H7 (cell line): ENCODE data around the gene OR11H6. TPM values are rescaled to one million over a fixed set of nuclear protein-coding genes. Genes with fewer than 3 reads are reported as not detected.
"Not testable (repeated sequence)": the region's sequence is repeated elsewhere in the genome, so short reads cannot be mapped to it uniquely, and the experiment has no call there.

ENCODE experiments used
- DNase-seq: peaks from one replicate; pipeline ENCODE4 v3.0.0; 2012
- H3K27me3 ChIP-seq: 2 replicates; pipeline ENCODE4 v1.6.0; 2011; ENCODE audit warnings: mild to moderate bottlenecking, low read length; ENCODE audit not compliant: control insufficient read depth, insufficient read depth
- H3K36me3 ChIP-seq: replicated peaks from 2 replicates; pipeline ENCODE4 v1.5.1; 2011; ENCODE audit warnings: low read length; ENCODE audit not compliant: control insufficient read depth, insufficient read depth
- H3K4me3 ChIP-seq: 2 replicates; pipeline ENCODE4 v1.5.1; 2011; ENCODE audit warnings: low read depth, mild to moderate bottlenecking, control low read depth, low read length, moderate library complexity; ENCODE audit not compliant: insufficient read depth
- total RNA-seq: library from RNA; depleted of rRNA; stranded (reverse); fragments of >200 nt; shearing (Covaris generic); gene quantifications from 2 replicates; pipeline ENCODE4 v1.2.3, GENCODE V29; 2014; rRNA removed

OR11H6 gene
- total RNA-seq, 1 experiment from 2014 or later: not detected

- DNase-seq: no peak
- Histone ChIP-seq H3K36me3 (no peaks in the 10 kb centered on the region), H3K4me3 (no peak overlapping the region), H3K27me3 (no peaks in the 10 kb centered on the region)
Observed at GRCh38 chr14:20204721-20205120, 18.8 kb upstream of the OR11H6 start.

- Histone ChIP-seq H3K4me3 (no peak overlapping the region), H3K36me3 (no peaks in the 10 kb centered on the region), H3K27me3 (no peaks in the 10 kb centered on the region)
- DNase-seq: no peak
Observed at GRCh38 chr14:20209595-20209994, 13.9 kb upstream of the OR11H6 start.

- H3K4me3 ChIP-seq, H3K27me3 ChIP-seq, DNase-seq, H3K36me3 ChIP-seq: not testable (repeated sequence)
Observed at GRCh38 chr14:20212406-20212805, 11.1 kb upstream of the OR11H6 start.

GRCh38 chr14:20215196-20215595, 8.3 kb upstream of the OR11H6 start:
- no peak for DNase-seq
- Histone ChIP-seq H3K27me3 (no peaks in the 10 kb centered on the region), H3K4me3 (no peak overlapping the region), H3K36me3 (no peaks in the 10 kb centered on the region)

GRCh38 chr14:20219033-20219432, 4.5 kb upstream of the OR11H6 start:
- DNase-seq: no peak
- no peaks in the 10 kb centered on the region for H3K27me3 ChIP-seq
- H3K36me3 ChIP-seq: no peaks in the 10 kb centered on the region
- H3K4me3 ChIP-seq: no peak overlapping the region

- no peak within 1 kb of the TSS for H3K4me3 ChIP-seq
- H3K27me3 ChIP-seq: no peaks in the 10 kb centered on the region
- no peak for DNase-seq
- H3K36me3 ChIP-seq: no peaks in the 10 kb centered on the region
Observed at GRCh38 chr14:20228681-20229080, 5.2 kb downstream of the OR11H6 start, which contains the start of gene OR11H7. OR11H7 (plus strand) TSS chr14:20228981.

GRCh38 chr14:20235415-20235814, 11.9 kb downstream of the OR11H6 start:
- H3K36me3 ChIP-seq, H3K27me3 ChIP-seq, H3K4me3 ChIP-seq, DNase-seq: not testable (repeated sequence)

GRCh38 chr14:20247646-20248246, 24.2 kb downstream of the OR11H6 start:
- H3K4me3 ChIP-seq: no peak overlapping the region
- no peaks in the 10 kb centered on the region for H3K36me3 ChIP-seq
- no peaks in the 10 kb centered on the region for H3K27me3 ChIP-seq
- peak; percentile 5 for DNase-seq

- H3K4me3 ChIP-seq: no peak overlapping the region
- no peaks in the 10 kb centered on the region for H3K27me3 ChIP-seq
- no peaks in the 10 kb centered on the region for H3K36me3 ChIP-seq
- no peak for DNase-seq
Observed at GRCh38 chr14:20262642-20263128, 39.2 kb downstream of the OR11H6 start.

GRCh38 chr14:20264361-20264760, 40.9 kb downstream of the OR11H6 start:
- H3K36me3 ChIP-seq, DNase-seq, H3K4me3 ChIP-seq, H3K27me3 ChIP-seq: not testable (repeated sequence)

- Histone ChIP-seq H3K4me3 (no peak overlapping the region), H3K27me3 (no peaks in the 10 kb centered on the region), H3K36me3 (no peaks in the 10 kb centered on the region)
- no peak for DNase-seq
Observed at GRCh38 chr14:20274062-20274461, 50.6 kb downstream of the OR11H6 start.

Other genes starting within 250 kb of the OR11H6 start
- not detected in 2 replicates for gene OR4K15, start 248.1 kb upstream of the OR11H6 start, total RNA-seq
- gene OR4Q2, start 221.5 kb upstream of the OR11H6 start, total RNA-seq: not detected in 2 replicates
- not detected in 2 replicates for gene OR4K14, start 204.4 kb upstream of the OR11H6 start, total RNA-seq
- gene OR4K13, start 187.7 kb upstream of the OR11H6 start, total RNA-seq: not detected in 2 replicates
- gene OR4L1, start 163.7 kb upstream of the OR11H6 start, total RNA-seq: not detected in 2 replicates
- gene OR4K17, start 113.0 kb upstream of the OR11H6 start, total RNA-seq: not detected in 2 replicates
- not detected in 2 replicates for gene OR4N5, start 84.9 kb upstream of the OR11H6 start, total RNA-seq
- gene OR11G2, start 32.8 kb upstream of the OR11H6 start, total RNA-seq: not detected in 2 replicates
- gene OR11H7, start 5.3 kb downstream of the OR11H6 start, total RNA-seq: not detected in 2 replicates
- not detected in 2 replicates for gene OR11H4, start 15.6 kb downstream of the OR11H6 start, total RNA-seq
- gene TTC5, start 82.2 kb downstream of the OR11H6 start, total RNA-seq: 13.4 and 15.3 TPM in 2 replicates
- 174 and 295 TPM in 2 replicates for gene CCNB1IP1, start 109.6 kb downstream of the OR11H6 start, total RNA-seq
- gene PARP2, start 119.9 kb downstream of the OR11H6 start, total RNA-seq: 26.5 and 31.6 TPM in 2 replicates
- 10.5 and 12.6 TPM in 2 replicates for gene TEP1, start 189.8 kb downstream of the OR11H6 start, total RNA-seq
- 0.28 TPM in 1 of 2 replicates, not detected in the other for gene KLHL33, start 212.5 kb downstream of the OR11H6 start, total RNA-seq
- 58.4 and 62.6 TPM in 2 replicates for gene OSGEP, start 231.1 kb downstream of the OR11H6 start, total RNA-seq
- gene APEX1, start 231.5 kb downstream of the OR11H6 start, total RNA-seq: 87.1 and 106 TPM in 2 replicates
- 33.6 and 36.1 TPM in 2 replicates for gene PIP4P1, start 237.7 kb downstream of the OR11H6 start, total RNA-seq
- 244 and 255 TPM in 2 replicates for gene PNP, start 245.7 kb downstream of the OR11H6 start, total RNA-seq